ENCODE measurements around the gene TRRAP.
"Not testable (repeated sequence)": the region's sequence is repeated elsewhere in the genome, so short reads cannot be mapped to it uniquely, and the experiment has no call there.

TRRAP gene

DNA sequence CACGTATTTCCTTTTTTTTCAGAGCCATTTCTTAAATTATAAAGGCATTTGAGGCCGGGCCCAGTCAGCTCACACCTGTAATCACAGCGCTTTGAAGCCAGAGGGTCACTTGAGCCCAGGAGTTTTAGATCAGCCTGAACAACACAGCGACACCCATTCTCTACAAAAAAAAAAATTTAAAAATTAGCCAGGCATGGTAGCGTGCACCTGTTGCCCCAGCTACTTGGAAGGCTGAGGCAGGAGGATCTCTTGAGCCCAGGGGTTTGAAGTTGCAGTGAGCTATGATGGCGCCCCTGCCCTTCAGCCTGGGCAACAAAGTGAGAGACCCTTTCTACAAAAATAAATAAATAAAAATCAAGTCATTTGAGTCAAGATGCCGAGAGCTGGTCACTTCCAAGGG, 11.6 kb upstream of the TRRAP start:
- no peak for DNase-seq

DNA sequence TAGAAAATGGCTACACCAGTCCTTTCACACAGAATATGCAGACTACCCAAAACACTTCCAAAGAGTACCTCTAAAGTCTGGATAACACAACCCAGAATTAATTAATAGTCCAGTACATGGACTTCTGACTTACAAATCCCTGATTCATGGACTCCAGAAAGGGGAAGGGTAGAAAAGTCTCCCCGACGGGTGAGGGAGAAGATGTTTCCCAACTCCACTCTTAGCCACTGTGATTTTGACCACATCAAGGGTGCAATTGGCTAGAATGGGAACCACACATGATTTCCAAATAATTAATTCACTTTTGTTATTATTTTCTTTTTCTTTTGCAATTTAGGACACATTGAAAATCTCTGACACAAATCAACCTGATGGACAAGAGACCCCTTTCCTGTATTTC, 9.9 kb upstream of the TRRAP start:
- DNase-seq = no peak

DNA sequence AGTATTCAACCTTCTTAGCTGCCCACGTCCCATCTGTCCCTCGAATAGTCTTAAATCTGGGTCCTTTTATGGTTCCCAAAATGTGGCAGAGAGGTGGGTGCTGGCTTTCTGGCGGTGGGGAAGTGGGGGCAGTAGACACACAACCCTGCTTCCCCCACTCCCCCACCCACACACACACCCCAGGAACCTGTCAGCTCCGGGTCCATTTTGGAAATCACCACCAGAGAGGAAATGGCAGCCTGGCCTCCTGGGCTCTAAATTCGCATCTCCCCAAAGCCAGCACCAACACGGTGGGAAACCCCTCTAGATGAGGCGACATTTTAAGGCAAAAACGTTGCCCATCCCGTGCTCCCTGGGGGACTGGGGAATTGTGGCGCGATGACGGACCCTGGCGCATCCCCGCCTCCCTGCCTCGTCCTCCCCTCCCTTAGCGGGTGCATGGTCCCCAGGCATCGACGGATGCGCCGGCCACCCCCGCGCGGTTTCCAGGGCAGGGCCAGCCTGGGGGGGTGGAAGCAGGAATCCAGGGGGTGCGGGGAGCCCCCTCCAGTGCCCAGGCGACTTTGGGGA, 9.2 kb upstream of the TRRAP start:
- DNase-seq = no peak

DNA sequence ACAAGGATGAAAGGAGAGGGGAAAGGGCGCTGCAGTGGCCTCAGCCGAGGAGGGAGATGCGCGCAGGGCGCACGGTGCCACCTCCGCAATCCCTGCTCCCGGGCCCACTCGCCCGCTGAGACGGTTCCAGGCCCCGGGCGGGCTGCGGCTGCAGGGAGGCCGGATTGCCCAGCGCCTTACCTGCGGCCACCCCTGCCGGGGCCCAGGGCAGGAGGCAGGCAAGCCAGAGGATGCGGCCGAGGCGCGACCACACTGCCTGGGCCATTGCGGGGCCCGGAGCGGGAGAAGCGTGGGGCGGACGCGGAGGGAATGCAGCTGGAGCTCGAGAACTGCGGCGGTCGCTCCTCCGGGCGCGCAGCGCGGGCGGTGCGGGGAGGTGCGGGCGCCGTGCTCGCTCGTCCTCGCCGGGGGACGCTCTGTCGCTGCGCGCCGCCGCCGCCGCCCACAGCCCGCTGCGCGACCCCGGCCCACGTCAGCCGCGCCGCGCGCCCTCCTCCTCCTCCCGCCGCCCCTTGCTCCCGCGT, 8.7 kb upstream of the TRRAP start, which contains the start of gene TMEM130:
TSS of gene TMEM130 (minus strand) at position 418 of the 524 bp plus-strand sequence. CDS start at position 265, 153 bp downstream.
- peak; percentile 24 for DNase-seq

DNA sequence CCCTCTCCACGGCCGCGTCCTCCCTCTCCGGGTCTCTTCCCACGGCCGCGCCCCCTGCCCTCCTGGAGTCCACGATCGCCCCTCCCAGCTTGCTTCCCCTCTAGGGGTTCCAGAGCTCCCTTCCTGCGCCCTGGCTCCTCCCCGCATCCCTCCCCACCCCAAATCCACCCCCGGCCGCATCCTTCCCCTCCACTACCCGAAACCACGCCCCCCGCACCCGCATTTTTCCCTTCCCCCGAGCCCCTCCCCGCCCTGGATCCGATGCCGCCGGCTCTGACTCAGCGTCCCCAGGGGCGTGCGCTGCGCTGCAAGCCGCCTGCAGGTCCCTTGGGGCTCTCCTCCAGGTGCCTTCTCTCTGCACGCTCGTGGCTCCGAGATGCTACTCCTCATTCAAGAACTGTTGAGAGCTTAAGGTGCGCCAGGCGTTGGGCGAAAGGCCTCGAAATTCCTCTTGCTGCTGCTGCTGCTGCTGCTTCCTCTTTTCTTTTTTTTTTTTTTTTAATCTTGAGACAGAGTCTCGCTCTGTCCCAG, 8.1 kb upstream of the TRRAP start:
- DNase-seq = peak; percentile 20

DNA sequence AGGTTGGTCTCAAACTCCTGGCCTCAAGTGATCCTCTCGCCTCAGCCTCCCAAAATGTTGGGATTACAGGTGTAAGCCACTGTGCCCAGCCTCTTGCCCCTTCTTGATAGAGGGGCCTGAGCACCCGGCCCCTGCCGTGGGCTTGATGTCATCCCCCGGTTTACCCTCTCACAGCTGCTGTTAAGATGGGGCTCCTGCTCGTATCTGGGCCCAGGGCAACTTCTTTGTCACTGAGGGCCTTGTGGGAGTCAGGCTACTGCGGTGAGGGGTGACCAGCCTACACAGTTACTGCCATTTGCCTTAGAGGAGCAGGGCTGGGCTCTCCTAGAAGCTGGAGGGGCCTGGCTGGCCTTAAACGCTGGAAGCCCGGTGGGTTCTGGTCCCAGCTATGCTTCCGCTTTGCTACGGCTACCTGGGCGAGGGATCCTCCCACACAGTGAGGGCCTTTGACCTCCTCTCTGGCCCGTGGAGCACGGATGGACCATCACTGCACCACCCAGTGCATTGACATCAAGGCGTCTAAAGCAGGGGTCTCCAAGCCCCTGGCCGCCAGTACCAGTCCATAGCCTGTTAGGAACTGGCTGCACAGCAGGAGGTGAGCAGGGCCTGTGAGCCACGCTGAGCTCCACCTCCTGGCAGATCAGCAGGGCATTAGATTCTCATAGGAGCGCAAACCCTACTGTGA, 7.4 kb upstream of the TRRAP start:
- DNase-seq = peak; percentile 13

DNA sequence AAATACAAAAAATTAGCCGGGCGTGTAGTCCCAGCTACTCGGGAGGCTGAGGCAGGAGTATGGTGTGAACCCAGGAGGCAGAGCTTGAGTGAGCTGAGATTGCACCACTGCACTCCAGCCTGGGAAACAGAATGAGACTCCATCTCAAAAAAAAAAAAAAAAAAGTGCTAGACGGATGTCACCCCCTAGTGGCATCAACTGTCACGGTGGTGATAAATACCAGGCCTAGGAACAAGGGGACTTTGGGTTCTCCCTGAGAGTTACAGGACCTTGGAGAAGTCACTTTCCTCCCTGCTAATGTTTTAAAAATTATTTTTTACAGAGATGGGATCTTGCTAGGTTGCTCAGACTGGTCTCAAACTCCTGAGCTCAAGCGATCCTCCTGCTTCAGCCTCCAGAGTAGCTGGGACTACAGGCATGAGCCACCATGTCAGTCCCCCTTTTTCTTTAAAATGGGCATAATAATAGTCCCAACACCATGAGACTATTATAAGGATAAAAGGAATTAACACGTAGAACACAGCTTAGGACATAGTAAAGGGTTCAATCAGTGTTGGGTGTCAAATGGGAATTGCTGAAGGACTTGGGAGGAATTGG, 5.9 kb upstream of the TRRAP start:
- DNase-seq = peak; percentile 41

DNA sequence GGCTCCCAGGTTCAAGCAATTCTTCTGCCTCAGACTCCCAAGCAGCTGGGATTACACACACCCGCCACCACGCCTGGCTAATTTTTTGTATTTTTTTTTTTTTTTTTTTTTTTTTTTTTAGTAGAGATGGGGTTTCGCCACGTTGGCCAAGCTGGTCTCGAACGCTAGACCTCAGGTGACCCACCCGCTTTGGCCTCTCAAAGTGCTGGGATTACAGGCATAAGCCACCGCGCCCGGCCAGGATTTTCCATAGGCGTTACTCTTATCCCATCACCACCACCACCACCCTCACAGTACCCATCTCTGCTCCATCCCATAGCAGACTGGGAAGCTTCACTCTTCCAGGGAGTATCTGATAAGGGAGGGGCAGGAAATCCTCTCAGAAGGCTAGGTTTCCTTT, 4.7 kb upstream of the TRRAP start:
- DNase-seq = not testable (repeated sequence)

DNA sequence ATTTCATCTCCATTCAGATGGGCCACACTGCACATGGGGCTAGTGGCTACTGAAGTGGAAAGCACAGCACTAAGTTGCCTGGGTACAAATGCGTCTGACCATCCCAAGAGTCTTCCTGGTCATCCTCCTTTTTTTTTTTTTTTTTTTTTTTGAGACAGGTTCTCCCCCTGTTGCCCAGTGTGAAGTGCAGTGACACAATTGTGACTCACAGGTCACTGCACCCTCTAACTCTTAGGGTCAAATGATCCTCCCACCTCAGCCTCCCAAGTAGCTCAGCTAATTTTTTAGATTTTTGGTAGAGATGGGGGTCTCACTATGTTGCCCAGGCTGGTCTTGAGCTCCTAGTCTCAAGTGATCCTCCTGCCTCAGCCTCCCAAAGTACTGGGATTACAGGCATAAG, 3.4 kb upstream of the TRRAP start:
- DNase-seq = no peak

DNA sequence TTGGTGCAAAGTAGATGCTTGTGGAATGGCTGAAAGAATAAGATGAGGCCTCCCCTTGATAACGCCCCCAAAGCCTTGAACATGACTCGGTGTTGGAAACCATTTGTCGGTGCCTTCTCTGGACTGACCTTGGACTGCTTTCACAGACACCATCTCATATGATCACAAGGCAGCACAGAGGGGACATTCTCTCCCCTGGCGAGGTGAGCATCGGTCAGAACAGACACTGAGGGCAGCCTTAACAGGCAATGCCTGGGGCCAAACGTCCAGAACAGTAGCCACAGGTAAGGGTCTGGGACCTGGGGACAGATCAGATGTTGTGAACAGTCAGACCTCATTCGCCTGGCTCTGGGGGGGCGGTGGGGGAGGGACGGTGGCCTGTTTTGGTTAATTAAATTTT, 2.8 kb upstream of the TRRAP start:
- DNase-seq = no peak

DNA sequence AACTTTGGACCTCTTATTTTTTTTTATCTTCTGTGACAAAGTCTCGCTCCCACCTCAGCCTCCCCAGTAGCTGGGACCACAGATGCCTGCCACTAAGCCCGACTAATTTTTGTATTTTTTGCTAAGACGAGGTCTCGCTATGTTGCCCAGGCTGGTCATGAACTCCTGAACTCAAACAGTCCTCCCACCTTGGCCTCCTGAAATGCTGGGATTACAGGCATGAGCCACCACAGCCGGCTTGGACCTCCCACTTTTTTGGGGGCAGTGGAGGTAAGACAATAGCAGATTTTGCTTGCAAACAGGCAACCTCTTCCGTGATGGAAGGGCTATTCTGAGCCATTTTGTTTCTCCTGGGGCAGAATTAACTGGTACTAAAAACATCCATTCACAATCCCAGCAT, 1.2 kb upstream of the TRRAP start:
- DNase-seq = no peak

DNA sequence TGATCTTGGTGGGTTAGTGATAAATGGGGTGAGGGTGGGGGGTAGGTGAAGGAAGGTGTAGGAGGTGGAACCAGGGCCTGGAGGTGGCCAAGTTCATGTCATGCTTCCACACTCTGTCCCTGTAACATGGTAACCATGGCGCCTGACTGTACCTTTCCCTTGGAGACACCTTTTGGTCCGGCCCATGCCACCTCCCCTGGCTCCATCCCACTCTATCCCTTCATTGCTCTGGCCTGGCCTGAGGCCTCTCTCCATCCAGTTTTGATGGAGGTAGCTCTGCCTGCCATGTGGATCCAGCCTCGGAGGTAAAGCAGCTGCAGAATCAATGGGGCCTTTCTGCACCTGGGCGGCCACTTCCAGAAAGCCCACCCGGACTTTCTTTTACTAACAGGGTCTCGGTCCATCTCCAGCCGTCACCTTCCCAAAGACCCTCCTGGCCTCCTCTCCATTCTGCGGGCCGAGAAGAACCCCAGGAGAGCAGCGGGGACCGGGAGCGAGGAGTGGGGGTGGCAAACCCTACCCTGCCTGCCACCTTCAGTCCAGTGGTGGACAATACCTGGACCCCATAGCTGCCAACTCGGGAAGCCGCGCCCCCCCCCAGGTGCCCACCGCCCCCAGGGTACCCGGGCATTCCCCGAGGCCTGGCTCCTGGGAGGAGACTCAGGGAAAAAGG, 504 bp upstream of the TRRAP start:
- DNase-seq = no peak

DNA sequence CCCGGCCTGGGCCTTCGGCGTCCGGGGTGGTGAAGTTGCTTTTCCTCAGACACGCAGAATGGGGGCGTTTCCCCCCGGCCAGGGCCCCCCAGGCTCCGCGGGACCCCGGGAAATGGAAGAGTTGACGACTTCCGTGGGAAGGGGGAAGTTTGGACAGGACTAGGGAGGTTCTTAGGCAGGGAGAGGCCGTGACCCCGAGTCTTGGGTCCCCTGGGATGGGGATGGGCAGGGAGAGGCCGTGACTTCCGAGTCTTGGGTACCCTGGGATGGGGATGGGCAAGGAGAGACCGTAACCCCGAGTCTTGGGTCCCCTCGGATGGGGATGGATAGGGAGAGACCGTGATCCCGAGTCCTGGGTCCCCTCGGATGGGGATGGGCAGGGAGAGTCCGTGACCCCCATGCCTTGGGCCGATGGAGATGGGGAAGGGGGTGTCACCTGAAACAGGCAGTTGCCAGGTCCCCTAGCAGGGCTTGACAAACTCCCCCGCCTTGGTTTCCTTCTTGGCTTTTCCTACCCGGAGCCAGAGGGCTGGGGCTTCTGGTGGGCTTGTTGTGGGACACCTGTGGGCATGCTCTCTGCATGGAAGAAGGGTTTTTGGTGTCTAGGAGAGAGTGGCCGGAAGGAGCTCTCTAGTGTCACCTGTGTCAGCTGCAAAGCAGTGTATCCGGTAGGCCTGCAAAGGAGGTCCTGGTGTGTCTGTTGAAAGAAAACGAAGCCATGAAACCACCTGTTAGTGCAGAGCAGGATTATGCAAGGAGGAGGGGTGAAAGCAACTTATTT, 1.1 kb downstream of the TRRAP start:
- peak; percentile 58 for DNase-seq

DNA sequence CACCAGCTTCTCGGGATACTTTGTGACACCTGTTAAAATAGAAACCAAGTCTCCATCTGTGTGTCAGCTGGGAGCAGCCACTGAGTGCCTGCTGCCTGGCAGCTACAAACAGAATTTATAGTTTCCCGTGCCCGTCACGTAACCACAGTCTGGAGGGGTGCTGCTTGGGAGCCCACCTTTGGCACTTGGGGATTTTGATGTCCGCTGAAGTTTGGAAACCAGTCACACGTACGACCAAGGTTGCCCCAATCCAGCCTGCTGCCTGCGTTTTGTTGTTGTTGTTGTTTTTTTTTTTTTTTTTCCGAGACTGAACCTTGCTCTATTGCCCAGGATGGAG, 1.6 kb downstream of the TRRAP start:
- no peak for DNase-seq

DNA sequence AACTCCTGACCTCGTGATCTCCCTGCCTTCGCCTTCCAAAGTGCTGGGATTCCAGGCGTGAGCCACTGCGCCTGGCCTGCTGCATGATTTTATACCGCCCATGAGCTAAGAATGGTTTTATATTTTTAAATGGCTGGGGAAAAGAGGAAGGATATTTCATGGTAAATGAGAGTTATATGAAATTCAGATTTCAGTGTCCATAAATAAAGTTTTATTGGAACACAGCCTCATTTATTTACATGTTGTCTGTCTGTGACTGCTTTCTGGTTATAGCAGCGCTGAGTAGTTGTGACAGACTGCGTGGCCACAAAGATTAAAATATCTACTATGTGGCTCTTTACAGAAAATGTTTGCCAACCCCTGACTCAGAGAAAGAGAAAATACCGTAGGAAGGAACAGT, 2.2 kb downstream of the TRRAP start:
- no peak for DNase-seq

DNA sequence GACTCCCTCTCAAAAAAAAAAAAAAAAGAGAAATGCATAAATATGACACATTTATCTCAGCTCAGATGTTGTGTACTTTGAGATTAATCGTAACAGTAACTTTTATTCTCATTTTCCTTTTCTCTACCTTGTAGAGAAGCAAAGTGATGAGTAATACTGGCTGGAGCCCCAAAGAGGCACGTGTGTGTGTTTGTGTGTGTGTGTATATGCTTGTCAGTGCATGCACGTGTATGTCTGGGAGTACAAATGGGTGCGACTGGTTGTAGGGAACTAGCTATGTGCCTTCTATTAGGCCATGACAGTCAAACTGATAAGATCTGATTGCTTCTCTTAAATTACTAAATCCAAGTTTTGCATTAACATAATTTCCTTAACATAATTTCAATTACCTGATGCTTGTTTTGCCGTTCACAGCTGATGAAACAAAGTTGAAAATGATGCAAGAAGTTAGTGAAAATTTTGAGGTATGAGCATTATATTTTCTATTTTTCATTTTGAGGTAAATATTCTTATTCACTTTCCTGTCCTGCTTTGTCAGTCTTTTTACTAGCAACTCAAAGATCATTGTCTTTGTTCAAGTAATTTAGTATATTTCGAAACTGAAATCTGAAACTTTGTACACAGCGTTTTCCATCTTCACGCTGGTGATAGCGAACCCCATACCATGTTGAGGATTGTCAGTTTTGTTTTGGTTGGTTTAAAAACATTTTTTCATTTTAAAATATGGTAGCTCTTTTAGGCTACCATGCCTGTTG, 3.4 kb downstream of the TRRAP start:
- no peak for DNase-seq

DNA sequence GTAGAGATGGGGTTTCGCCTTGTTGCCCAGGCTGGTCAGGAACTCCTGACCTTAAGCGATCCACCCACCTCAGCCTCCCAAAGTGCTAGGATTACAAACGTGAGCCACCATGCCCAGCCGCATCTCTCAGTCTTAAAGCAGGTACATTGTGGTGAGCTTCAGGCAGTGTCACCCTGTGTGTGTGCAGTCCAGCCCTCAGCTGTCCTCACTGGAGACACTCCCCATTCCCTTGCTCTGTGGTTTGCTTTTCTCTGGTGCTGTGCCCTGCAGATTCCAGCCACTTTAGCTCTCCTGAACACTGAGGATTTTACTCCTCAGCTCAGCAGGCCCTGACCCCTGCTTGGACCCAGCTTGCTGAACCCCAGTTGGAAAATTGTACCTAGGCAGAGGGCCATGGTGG, 6.1 kb downstream of the TRRAP start:
- no peak for DNase-seq

DNA sequence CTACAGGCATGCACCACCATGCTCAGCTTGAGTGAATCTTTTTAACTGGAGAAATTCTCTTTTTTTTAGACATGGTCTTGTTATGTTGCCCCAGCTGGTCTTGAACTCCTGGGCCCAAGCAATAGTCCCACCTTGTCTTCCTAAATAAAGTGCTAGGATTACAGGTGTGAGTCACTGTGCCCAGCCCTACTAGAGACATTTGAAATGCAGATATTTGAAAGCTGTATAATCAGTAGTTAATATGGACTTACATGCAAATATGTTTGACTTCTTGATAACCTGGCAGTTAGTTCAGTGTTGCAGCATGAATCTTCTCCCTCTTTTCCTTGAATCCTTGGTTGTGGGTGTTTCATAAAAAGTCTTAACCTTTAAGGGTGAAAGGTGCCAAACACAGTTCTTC, 8.7 kb downstream of the TRRAP start:
- no peak for DNase-seq

DNA sequence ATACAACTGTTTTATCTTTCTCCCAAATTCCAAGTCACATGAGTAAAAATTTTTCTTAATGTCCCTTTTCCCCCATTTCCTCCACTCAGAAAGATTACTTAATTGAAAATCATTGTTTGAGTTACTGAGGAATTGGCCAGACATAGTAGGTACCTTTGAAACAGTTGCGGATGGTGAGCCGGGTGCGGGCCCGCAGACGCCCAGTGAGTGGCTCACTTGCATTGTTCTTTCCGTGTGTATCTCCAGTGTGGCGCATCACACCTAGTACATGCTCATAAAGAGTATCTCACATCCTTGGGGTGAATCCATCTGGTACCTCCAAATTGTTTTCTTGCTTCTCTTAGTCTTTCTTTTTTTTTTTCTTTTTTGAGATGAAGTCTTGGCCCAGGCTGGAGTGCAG, 14.3 kb downstream of the TRRAP start:
- no peak for DNase-seq

DNA sequence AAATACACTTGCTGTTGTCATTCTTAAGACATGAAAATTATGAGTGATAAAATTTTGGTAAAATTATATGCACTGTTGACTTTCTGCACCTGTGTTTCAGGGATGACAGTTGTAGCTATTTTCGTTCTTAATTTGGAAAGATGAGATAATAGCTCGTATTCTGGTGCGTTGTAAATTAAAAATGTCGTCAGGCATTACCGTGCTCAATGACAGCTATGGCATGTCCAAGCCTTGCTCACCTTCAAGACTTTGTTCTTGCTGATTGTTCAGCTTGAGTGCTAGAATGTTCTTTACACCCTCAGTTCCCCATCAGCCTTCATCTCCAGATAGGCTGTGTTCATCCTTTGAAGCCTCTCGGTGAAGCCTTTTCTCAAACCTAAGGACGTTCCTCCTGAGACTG, 21.5 kb downstream of the TRRAP start:
- no peak for DNase-seq

DNA sequence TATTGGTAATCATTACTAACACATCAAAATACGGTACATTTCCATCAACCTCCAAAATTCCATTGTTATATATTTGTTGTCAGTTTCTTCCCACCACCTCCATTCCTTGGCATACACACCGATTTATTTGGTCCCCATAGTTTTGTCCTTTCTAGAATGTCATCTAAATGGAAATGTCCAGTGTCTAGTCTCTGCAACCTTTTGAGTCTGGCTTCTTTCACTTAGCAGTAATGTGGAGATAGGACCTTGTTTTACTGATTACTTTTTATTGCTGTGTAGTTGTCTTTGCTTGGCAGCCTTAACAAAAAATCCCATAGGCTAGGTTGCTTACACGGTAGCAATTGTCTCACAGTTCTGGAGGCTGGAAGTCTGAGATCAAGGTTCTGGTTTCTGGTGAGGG, 22.5 kb downstream of the TRRAP start:
- DNase-seq = no peak

DNA sequence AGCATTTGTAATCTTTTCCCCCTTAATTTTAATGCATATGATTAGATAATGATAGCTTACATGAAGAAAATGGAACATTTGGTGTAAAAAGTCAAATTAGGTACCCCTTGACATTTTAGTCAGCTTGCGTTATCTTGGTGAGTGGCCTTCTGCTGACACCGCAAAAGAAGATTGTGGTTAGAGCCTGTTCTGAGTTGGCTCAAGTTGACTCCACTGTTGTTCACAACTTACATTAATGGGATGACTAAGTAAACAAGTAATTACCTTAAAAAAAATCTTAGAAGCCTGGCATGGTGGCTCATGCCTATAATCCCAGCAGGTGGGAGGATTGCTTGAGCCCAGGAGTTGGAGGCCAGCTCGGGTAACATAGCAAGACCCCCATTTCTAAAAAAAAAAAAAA, 24.2 kb downstream of the TRRAP start:
- DNase-seq = no peak
